K562 (cell line): ENCODE data around the gene PPM1N. TPM values are rescaled to one million over a fixed set of nuclear protein-coding genes. Genes with fewer than 3 reads are reported as not detected.

Experiments
- ATF1 ChIP-seq, 2 experiments: fragments of 450-650 bp in 1 of 2; IDR thresholded peaks; 2 replicates each; pipeline ENCODE4 v1.6.1; 2016; ENCODE audit warnings: missing compliant biosample characterization in 1 of 2, missing genetic modification characterization in 1 of 2
- CBX5 ChIP-seq: IDR thresholded peaks from 2 replicates; pipeline ENCODE4 v1.6.1; 2014; ENCODE audit warnings: low read depth, borderline replicate concordance
- ELF2 ChIP-seq: fragments of 250-450 bp; sonication (Bioruptor Pico); IDR thresholded peaks from 2 replicates; pipeline ENCODE4 v1.5.0; 2021; ENCODE audit warnings: mild to moderate bottlenecking
- MECOM ChIP-seq: fragments of 250-450 bp; sonication (Bioruptor Pico); IDR thresholded peaks from 2 replicates; pipeline ENCODE4 v1.8.0; 2022; ENCODE audit warnings: inconsistent platforms
- MEF2A ChIP-seq: IDR thresholded peaks from 2 replicates; pipeline ENCODE4 v1.6.1; 2011; ENCODE audit warnings: low read depth, mild to moderate bottlenecking, low read length, moderate library complexity; ENCODE audit not compliant: control insufficient read depth
- MIER1 ChIP-seq: fragments of 450-650 bp; IDR thresholded peaks from 2 replicates; pipeline ENCODE4 v1.6.1; 2016; ENCODE audit warnings: antibody characterized with exemption, mild to moderate bottlenecking, low read depth
- MLLT1 ChIP-seq, 2 experiments: fragments of 450-650 bp; IDR thresholded peaks; 2 replicates each; pipeline ENCODE4 v1.6.1; 2016
- NFXL1 ChIP-seq: fragments of 450-650 bp; formaldehyde crosslinking; IDR thresholded peaks from 2 replicates; pipeline ENCODE4 v1.4.0; 2021; ENCODE audit warnings: mild to moderate bottlenecking
- TCF3 ChIP-seq: sonication (generic); formaldehyde crosslinking; IDR thresholded peaks from 2 replicates; pipeline ENCODE4 v1.4.0; 2020; ENCODE audit warnings: mild to moderate bottlenecking, missing genetic modification reagents
- THRB ChIP-seq: fragments of 450-650 bp; formaldehyde crosslinking; conservative IDR thresholded peaks from 2 replicates; pipeline ENCODE4 v1.4.0; 2022; ENCODE audit warnings: mild to moderate bottlenecking, missing genetic modification characterization
- VEZF1 ChIP-seq: fragments of 200-800 bp; sonication (Bioruptor generic); IDR thresholded peaks from 2 replicates; pipeline ENCODE4 v1.6.1; 2017; ENCODE audit warnings: missing genetic modification characterization, missing compliant biosample characterization
- ZFX ChIP-seq: sonication (generic); formaldehyde crosslinking; IDR thresholded peaks from 2 replicates; pipeline ENCODE4 v1.8.0; 2022; ENCODE audit warnings: mild to moderate bottlenecking, missing genetic modification reagents, moderate library complexity
- ZMIZ1 ChIP-seq, 2 experiments: fragments of 150-350 bp in 1 of 2; IDR thresholded peaks; 2 replicates each; pipeline ENCODE4 v1.6.1; 2012 to 2016; ENCODE audit warnings: low read depth in 2 of 2, low read length in 2 of 2, mild to moderate bottlenecking in 1 of 2, moderate library complexity in 1 of 2
- ZNF24 ChIP-seq: fragments of 450-650 bp; IDR thresholded peaks from 2 replicates; pipeline ENCODE4 v1.6.1; 2016
- ZNF263 ChIP-seq: sonication (generic); formaldehyde crosslinking; IDR thresholded peaks from 2 replicates; pipeline ENCODE4 v1.8.0; 2022; ENCODE audit warnings: mild to moderate bottlenecking, missing genetic modification reagents, borderline replicate concordance
- ZNF316 ChIP-seq: fragments of 450-650 bp; IDR thresholded peaks from 2 replicates; pipeline ENCODE4 v1.6.1; 2016
- ZNF57 ChIP-seq: fragments of 450-650 bp; formaldehyde crosslinking; IDR thresholded peaks from 2 replicates; pipeline ENCODE4 v1.4.0; 2020; ENCODE audit warnings: mild to moderate bottlenecking, moderate library complexity
- ZNF740 ChIP-seq, 3 experiments: fragments of 200-800 bp in 1 of 3; sonication (Bioruptor generic) in 1 of 3; sonication (generic) in 1 of 3; formaldehyde crosslinking in 1 of 3; IDR thresholded peaks; 2 replicates each; pipeline versions ENCODE4 v1.6.1 to v1.8.0; 2016 to 2022; ENCODE audit warnings: mild to moderate bottlenecking in 2 of 3, missing compliant biosample characterization in 2 of 3, missing genetic modification characterization in 2 of 3, missing genetic modification reagents in 1 of 3
- polyA plus RNA-seq, 8 experiments: library from polyadenylated mRNA; depleted of rRNA in 4 of 8; stranded (reverse) in 5 of 8; unstranded in 3 of 8; fragments of >200 nt; fragmentation: Nextera tagmentation in 2 of 8; fragmentation: Illumina TruSeq in 1 of 8; extraction: Ambion mirVana in 2 of 8; extraction: Trizol in 1 of 8; gene quantifications; 2 replicates each; pipeline versions ENCODE4 v1.2.1 to v1.2.3, GENCODE V29; 2011 to 2014; ENCODE audit warnings: inconsistent platforms in 1 of 8, missing spikeins in 1 of 8
- total RNA-seq, 7 experiments: library from RNA; depleted of rRNA in 6 of 7; stranded (reverse); fragments of >200 nt in 6 of 7; fragmentation: Illumina TruSeq in 2 of 7; extraction: Trizol in 2 of 7; gene quantifications; 2 replicates each; pipeline versions ENCODE4 v1.2.1 to v1.2.3, GENCODE V29; 2011 to 2021; ENCODE audit warnings: low replicate concordance in 1 of 7

The PPM1N gene
- total and polyA plus RNA-seq, 9 of the 15 experiments (the other 6 are each of a cell fraction or from before 2014, with no cell fraction given), result 4.5 to 15.6 (median 8.7) TPM

GRCh38 chr19:45506989-45507871 is 9.0 kb downstream of the PPM1N start, which contains the start of gene VASP (continued):
- TF ChIP-seq MEF2A, result no peak
- TF ChIP-seq ZNF263 (CRISPR knock-in tag), result peak; percentile 53; the same call in 1 of the 2 replicates
- TF ChIP-seq ZNF316, result no peak
- TF ChIP-seq THRB (CRISPR knock-in tag), result no peak
- no peak for TF ChIP-seq MECOM (CRISPR knock-in tag)
- no peak; the same call in none of the 2 replicates for TF ChIP-seq ZFX (CRISPR knock-in tag)
- TF ChIP-seq MLLT1 (IDR thresholded peaks at IDR 0.05), result peak in 1 of 2 experiments; percentile 63; a peak in 1 of 4 replicates
- no peak for TF ChIP-seq CBX5
- TF ChIP-seq MIER1, result no peak
- 0 out of 2 replicates have a peak, but pooled peaks have one; percentile 69 for TF ChIP-seq ZNF740 (CRISPR knock-in tag; IDR thresholded peaks at IDR 0.05)
- peak in 1 of 2 experiments; percentile 19; a peak in 2 of 4 replicates for TF ChIP-seq ZNF740 (tag; IDR thresholded peaks at IDR 0.05)
- TF ChIP-seq ATF1 (CRISPR knock-in tag; IDR thresholded peaks at IDR 0.05), result no peak
- TF ChIP-seq ATF1 (tag; IDR thresholded peaks at IDR 0.05), result no peak
- peak in 1 of 2 experiments; percentile 79; a peak in 1 of 4 replicates for TF ChIP-seq ZMIZ1 (IDR thresholded peaks at IDR 0.05; ENCODE audit: low read depth in 2 of 2, low read length in 2 of 2)
- TF ChIP-seq ZNF57 (CRISPR knock-in tag), result no peak
- TF ChIP-seq NFXL1 (CRISPR knock-in tag), result no peak
- peak; percentile 77 for TF ChIP-seq VEZF1 (CRISPR knock-in tag)
- peak; percentile 40; the same call in 1 of the 2 replicates for TF ChIP-seq ELF2 (CRISPR knock-in tag)
- TF ChIP-seq ZNF24, result no peak
- no peak for TF ChIP-seq TCF3 (CRISPR knock-in tag)
